ENCODE measurements around the gene CTSZ. TPM values are rescaled to one million over a fixed set of nuclear protein-coding genes. Genes with fewer than 3 reads are reported as not detected.
"Not testable (repeated sequence)": the region's sequence is repeated elsewhere in the genome, so short reads cannot be mapped to it uniquely, and the experiment has no call there.

The CTSZ gene
- total RNA-seq, 1 donor from 2014 or later = 151 TPM

- DNase-seq (ENCODE audit: low spot score) (no peak), ATAC-seq (no peak)
- intact Hi-C loops (cut with DNase I) = no loop called here
These were observed 39.2 kb downstream of the CTSZ start for GRCh38 chr20:58967652-58968429.

GRCh38 chr20:58965270-58966064, 41.6 kb downstream of the CTSZ start:
- no peak for DNase-seq (ENCODE audit: low spot score)
- intact Hi-C loops (cut with DNase I) = no loop called here
- no peak for ATAC-seq

GRCh38 chr20:58963922-58964321, 43.1 kb downstream of the CTSZ start:
- ATAC-seq; DNase-seq (ENCODE audit: low spot score); intact Hi-C loops (cut with DNase I): not testable (repeated sequence)

- intact Hi-C loops (cut with DNase I) = no loop called here
- DNase-seq (ENCODE audit: low spot score) (no peak), ATAC-seq (no peak)
These were observed 43.9 kb downstream of the CTSZ start for GRCh38 chr20:58963060-58963584.

- ATAC-seq (no peak), DNase-seq (ENCODE audit: low spot score) (no peak)
- intact Hi-C loops (cut with DNase I) = no loop called here
These were observed 47.4 kb downstream of the CTSZ start for GRCh38 chr20:58959652-58960051.

GRCh38 chr20:58956078-58956477, 51.0 kb downstream of the CTSZ start:
- DNase-seq (ENCODE audit: low spot score) = no peak
- ATAC-seq = no peak
- intact Hi-C loops (cut with DNase I) = no loop called here

GRCh38 chr20:58953050-58953449, 54.0 kb downstream of the CTSZ start:
- intact Hi-C loops (cut with DNase I) = no loop called here

GRCh38 chr20:58950603-58951002, 56.5 kb downstream of the CTSZ start:
- intact Hi-C loops (cut with DNase I) = no loop called here
- ATAC-seq = no peak
- DNase-seq (ENCODE audit: low spot score) = no peak

More at GRCh38 chr20:58953050-58953449, 54.0 kb downstream of the CTSZ start:
- no peak for ATAC-seq
- no peak for DNase-seq (ENCODE audit: low spot score)

- DNase-seq (ENCODE audit: low spot score); intact Hi-C loops (cut with DNase I); ATAC-seq: not testable (repeated sequence)
These were observed 59.2 kb downstream of the CTSZ start for GRCh38 chr20:58947797-58948388.

GRCh38 chr20:58945965-58946631, 61.0 kb downstream of the CTSZ start:
- intact Hi-C loops (cut with DNase I) = no loop called here
- no peak for DNase-seq (ENCODE audit: low spot score)
- no peak for ATAC-seq

Other genes with a start within 250 kb of the CTSZ start
- 1.5 TPM for gene GNAS-AS1, start 156.4 kb downstream of the CTSZ start, total RNA-seq
- 617 TPM for gene GNAS, start 154.5 kb downstream of the CTSZ start, total RNA-seq
- 50.7 TPM for gene NELFCD, start 26.0 kb downstream of the CTSZ start, total RNA-seq
- gene TUBB1, start 12.2 kb upstream of the CTSZ start, total RNA-seq = 1.0 TPM
- 38.4 TPM for gene ATP5F1E, start 25.1 kb upstream of the CTSZ start, total RNA-seq
- 30.5 TPM for gene PRELID3B, start 35.5 kb upstream of the CTSZ start, total RNA-seq
- gene ZNF831, start 156.6 kb upstream of the CTSZ start, total RNA-seq = 0.36 TPM

All from sciatic nerve (tissue), 2 donors.